Measurements from ENCODE around the gene TPI1.
"Not testable (repeated sequence)": the region's sequence is repeated elsewhere in the genome, so short reads cannot be mapped to it uniquely, and the experiment has no call there.

Gene TPI1

GRCh38 chr12:6894321-6894720 lies 27.0 kb downstream of the TPI1 start:
- no peak for DNase-seq (ENCODE audit: low spot score)

- no peak for DNase-seq (ENCODE audit: low spot score)
These were observed 29.6 kb downstream of the TPI1 start for GRCh38 chr12:6896846-6897435.

GRCh38 chr12:6899427-6899826 lies 32.1 kb downstream of the TPI1 start:
- DNase-seq (ENCODE audit: low spot score), result no peak

- no peak for DNase-seq (ENCODE audit: low spot score)
These were observed 32.6 kb downstream of the TPI1 start for GRCh38 chr12:6899837-6900519.

- no peak for DNase-seq (ENCODE audit: low spot score)
These were observed 35.1 kb downstream of the TPI1 start for GRCh38 chr12:6902448-6902847.

DNA sequence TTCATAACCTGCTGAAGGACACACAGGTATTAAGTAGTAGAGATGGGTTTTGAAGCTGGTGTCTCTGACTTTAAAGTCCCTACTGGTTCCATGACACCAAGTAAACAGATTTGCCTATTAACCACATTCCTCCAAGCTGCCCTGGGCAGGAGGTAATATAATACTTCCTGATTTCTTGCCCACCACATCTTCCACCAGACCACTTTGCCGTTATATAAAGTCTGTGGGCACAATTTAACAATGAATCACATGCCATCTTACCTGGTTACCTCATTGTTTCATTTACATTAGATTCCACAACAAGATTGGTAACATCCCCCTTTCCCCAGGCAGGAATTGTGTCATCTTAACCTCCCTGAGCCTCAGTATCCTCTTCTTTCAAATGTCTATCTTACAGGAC lies 36.4 kb downstream of the TPI1 start:
- no peak for DNase-seq (ENCODE audit: low spot score)

DNA sequence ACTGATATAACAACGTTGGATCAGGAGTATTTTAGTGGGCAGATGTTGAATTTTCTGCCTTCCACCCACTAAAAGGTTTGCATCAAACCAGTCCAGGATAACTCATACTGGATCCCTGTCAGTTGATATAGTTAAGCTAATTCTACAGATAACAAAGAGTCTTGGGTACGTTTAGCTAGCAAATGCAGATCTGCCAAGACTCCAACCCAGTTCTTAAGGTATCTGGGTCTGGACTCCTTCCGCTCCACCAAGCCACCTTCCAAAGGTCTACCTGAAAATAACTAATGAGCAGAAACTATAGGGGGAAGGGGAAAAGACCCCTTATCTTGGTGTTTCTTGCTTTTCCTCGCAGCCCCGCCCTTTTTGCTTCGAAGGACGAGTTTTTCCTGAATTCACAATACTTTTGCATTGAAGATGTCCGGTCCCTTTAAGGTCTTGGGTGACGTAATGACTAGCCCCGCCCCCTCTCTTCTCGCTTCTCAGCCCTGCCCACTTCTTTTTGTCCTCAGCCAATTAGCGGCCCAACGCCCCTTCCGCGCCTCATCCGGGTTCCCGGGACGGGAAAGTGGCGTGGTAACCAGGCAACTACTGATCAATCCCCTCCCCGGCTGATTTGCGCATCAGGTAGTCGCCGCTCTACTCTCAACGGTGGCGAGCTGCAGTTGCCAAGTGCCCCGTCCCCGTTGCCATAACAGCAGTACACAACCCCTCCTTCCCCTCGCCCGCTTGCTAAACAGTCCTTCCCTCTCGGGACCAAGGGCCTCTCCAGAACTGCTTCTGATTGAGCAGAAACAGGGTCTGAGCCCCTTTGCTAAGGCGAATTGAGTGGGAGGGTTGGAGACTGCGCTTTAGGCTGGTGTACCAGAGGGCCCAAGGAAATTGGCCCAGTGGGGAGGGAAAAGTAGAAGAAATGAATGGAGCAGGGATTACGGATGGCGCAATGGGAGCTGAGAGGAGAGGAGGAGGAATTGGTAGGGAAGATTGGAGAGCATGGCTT lies 37.2 kb downstream of the TPI1 start, which contains the start of gene LRRC23:
Gene LRRC23, plus strand, starts transcription at position 543 of the 997 bp plus-strand sequence. CDS start 812 bp downstream, outside the sequence.
- DNase-seq (ENCODE audit: low spot score), result peak; percentile 98

DNA sequence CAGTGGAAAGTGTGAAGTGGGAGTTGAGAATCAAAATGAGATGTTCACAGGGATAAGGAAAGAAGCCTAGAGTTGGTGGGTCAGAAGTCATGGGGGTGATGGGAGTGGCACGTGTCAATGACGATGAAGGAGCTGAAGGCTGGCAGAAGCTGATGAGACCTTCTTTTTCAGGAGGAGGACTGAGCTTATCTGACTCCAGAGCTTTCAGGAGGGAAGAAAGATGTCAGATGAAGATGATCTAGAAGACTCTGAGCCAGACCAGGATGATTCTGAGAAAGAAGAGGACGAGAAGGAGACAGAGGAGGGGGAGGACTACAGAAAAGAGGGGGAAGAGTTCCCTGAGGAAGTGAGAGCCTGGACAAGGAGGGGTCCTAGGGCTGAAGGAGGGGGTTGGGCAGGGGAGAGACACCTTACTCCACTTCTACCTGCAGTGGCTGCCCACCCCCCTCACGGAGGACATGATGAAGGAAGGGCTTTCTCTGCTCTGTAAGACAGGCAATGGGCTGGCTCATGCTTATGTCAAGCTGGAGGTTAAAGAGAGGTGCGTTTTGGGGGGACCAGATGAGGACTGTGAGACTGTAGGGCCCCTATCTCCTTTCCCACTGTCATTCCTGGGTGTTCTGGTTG lies 38.2 kb downstream of the TPI1 start:
- no peak for DNase-seq (ENCODE audit: low spot score)

DNA sequence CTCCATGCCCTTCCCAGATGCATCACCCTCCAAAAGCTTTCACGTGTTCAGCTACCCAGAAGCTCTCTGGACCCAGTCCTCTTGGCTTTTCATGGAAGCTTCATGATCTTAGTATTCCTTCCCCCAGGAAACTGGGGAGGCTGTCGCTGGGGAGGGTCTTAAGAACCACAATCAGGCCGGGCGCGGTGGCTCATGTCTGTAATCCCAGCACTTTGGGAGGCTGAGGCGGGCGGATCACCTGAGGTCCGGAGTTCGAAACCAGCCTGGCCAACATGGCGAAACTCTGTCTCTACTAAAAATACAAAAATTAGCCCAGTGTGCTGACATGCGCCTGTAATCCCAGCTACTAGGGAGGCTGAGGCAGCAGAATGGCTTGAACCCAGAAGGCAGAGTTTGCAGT lies 40.8 kb downstream of the TPI1 start:
- not testable (repeated sequence) for DNase-seq (ENCODE audit: low spot score)

- no peak for DNase-seq (ENCODE audit: low spot score)
These were observed 42.3 kb downstream of the TPI1 start for GRCh38 chr12:6909421-6910145.

DNA sequence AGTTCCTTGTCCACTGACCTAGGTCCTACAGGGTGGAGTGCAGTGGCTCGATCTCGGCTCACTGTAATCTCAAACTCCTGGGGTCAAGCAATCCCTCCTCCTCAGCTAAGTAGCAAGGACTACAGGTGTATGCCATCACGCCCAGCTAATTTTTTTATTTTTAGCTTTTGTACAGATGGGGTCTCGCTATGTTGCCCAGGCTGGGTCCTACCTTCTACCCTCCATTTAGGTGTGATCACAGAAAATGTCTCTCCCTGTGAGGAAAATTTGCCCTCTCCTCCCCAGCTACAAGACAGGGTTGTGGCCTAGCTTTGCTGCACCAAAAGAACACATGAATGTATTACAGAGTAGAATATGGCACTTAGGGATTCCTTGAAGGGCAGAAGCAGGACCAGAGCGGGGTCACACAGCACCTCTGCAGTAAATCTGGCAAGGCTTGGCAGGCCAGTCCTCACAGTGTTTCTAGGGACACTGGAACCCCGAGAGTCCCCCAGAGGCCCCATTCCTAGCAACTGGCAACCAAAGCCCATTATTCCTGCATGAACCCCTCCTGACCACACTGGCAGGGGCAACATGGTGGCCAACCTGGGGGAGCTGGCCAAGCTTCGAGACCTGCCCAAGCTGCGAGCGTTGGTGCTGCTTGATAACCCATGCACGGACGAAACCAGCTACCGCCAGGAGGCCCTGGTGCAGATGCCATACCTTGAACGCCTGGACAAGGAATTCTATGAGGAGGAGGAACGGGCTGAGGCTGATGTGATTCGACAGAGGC lies 45.0 kb downstream of the TPI1 start:
- no peak for DNase-seq (ENCODE audit: low spot score)

DNA sequence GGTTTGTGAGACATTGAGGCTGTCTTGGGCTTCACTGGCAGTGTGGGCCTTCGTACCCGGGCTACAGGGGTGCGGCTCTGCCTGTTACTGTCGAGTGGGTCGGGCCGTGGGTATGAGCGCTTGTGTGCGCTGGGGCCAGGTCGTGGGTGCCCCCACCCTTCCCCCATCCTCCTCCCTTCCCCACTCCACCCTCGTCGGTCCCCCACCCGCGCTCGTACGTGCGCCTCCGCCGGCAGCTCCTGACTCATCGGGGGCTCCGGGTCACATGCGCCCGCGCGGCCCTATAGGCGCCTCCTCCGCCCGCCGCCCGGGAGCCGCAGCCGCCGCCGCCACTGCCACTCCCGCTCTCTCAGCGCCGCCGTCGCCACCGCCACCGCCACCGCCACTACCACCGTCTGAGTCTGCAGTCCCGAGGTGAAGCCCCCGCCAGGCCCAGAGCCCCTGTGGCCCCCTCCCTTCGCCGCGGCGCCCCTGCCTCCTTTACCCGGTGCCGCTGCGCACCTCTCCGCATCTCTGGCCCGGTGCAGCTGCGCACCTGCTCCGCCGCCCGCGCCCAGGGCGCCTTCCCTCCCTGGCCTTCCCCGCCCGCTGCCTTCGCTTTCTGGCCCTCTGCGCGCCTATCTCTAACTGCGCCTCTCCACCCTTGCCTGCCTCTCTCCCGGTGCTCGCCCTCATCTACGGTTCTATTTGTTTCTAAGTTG lies 47.1 kb downstream of the TPI1 start, which contains the start of gene ENO2:
Gene ENO2, plus strand, starts transcription at position 335 of the 701 bp plus-strand sequence. CDS start 1,253 bp downstream, outside the sequence.
- DNase-seq (ENCODE audit: low spot score), result no peak

- DNase-seq (ENCODE audit: low spot score), result no peak
These were observed 47.8 kb downstream of the TPI1 start for GRCh38 chr12:6914947-6915788.

DNA sequence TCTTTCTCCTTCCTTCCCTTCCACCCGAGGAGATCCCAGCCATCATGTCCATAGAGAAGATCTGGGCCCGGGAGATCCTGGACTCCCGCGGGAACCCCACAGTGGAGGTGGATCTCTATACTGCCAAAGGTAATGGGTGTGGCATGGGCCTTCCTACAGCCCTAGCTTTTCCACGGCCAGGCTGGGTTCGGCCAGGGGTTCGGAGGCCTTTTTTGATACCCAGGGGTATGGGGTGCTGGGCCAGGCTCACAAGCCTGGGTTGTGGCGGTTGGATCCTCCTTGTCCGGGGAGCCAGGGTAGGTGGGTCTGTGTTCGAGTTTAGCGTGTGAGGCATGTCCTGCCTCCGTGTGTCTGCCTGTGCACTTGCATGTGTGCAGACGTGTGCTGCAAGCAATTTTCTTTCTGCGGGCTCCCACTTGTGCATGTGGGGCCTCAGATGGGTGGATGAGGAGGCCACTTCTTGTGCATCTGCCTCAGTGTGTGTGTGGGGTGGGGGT lies 48.5 kb downstream of the TPI1 start:
- no peak for DNase-seq (ENCODE audit: low spot score)

- no peak for DNase-seq (ENCODE audit: low spot score)
These were observed 49.3 kb downstream of the TPI1 start for GRCh38 chr12:6916426-6917200.

DNA sequence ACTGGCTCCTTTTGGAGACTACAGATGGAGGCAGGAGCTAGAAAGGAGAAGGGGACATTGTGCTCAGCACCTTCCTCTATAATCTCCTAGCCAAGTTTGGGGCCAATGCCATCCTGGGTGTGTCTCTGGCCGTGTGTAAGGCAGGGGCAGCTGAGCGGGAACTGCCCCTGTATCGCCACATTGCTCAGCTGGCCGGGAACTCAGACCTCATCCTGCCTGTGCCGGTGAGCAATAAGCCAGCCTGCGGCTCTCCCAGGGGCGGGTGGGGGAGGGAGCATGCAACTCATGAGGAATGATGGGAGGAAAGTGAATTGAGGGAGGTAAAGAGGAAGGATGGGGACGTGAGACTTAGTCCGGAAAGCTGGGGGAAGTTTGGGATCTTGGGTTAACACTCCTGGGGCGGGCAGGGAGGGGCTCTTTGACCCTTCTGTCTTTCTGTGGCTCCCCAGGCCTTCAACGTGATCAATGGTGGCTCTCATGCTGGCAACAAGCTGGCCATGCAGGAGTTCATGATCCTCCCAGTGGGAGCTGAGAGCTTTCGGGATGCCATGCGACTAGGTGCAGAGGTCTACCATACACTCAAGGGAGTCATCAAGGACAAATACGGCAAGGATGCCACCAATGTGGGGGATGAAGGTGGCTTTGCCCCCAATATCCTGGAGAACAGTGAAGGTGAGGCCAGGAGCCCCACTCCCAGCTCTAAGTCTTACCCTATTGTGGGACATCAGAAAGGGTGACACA lies 50.3 kb downstream of the TPI1 start:
- DNase-seq (ENCODE audit: low spot score), result no peak

DNA sequence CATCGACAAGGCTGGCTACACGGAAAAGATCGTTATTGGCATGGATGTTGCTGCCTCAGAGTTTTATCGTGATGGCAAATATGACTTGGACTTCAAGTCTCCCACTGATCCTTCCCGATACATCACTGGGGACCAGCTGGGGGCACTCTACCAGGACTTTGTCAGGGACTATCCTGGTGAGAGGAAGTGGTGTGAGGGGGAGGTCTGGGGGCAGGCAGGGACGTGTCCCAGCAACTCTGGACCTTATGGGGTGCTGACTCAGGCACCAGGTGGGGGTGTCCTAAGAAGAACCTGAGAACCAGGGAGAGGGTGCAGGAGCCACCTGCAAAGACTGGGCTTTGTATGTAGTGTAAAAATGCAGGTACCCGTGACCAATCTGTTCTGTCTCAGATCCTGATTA lies 52.3 kb downstream of the TPI1 start:
- no peak for DNase-seq (ENCODE audit: low spot score)
